OCI-M2 (cell line): Measurements from ENCODE around the gene MYOM3.

Experiments used
- DNase-seq: peaks from one replicate; lab custom pipeline; 2025; ENCODE audit not compliant: unreplicated experiment; lab: John Stamatoyannopoulos, UW

MYOM3 gene

GRCh38 chr1:24096739-24097103 is 15.2 kb downstream of the MYOM3 start:
- DNase-seq = no peak

- no peak for DNase-seq
Measured at GRCh38 chr1:24096009-24096738, 15.8 kb downstream of the MYOM3 start.

DNA sequence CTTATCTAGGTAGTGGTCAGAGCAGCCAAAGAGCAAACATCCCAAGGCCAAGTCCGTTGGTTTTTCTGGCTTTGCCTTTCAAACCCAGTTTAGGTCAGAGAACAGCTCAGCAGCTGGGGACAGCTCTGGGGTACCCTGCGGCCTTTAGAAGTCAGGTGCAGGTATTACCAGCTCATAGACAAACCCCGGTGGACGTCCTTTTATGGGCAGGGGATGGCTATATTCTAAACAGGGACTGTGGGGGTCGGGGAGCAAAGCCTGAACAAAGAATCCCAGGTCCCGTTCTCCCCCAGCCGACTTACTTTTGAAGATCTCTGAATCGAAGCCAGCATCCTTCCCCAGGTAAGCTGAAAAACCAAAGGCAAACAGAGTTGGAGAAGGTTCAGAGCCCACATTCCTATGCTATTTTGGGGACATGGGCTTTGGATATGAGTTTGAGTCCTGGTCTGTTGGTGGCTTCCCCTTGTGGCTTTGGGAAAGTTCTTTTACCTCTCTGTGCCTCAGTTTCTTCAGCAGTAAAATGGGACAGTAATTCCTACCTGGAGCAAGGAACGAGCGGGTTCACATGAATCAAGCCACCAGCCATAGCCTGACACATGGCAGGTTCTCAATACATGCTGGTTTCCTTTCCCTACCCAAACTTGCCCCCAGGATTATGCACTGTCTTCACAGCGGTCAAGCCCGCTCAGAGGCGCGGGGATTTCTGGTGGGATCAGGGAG is 16.6 kb downstream of the MYOM3 start:
- DNase-seq = no peak

DNA sequence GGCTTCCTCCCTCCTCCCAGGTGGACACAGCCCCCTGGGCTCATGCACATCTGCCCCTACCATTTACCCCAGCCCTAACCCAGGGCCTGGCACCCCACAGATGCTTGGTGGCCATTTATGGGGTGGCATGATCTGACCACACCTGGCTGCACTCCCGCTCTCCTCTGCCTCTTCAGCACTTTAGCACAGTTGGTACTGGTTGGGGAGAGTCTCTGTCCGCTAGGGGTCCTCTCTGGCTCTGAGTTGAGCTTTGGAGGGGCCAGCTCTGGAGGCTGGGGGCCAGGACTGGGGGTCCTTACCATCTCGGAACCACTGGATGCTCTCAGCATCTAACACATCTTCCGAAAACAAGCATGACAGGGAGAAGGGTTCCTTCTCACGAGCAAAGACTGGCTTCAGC is 17.4 kb downstream of the MYOM3 start:
- no peak for DNase-seq

GRCh38 chr1:24093732-24094131 is 18.2 kb downstream of the MYOM3 start:
- no peak for DNase-seq

DNA sequence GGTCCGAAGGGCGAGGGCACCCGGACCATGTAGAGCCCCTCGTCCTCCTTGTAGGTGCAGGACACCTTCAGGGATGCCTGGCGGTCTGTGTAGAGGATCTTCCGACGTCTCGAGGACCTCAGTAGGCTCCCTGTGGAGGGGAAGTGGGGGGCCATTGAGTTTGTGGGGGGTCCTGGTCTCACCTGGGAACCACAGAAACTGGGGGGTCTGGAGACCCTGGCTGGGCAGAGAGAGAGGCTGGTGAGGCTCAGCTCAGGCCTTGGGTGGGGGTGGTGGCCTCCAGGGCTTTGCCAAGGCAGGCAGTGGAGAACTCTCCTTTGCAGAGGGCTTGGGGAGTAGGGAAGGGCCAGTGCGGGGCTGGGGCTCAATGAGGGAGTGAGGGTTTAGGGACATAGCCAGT is 19.0 kb downstream of the MYOM3 start:
- no peak for DNase-seq

GRCh38 chr1:24091971-24092482 is 19.9 kb downstream of the MYOM3 start:
- no peak for DNase-seq

GRCh38 chr1:24090736-24091135 is 21.2 kb downstream of the MYOM3 start:
- DNase-seq = no peak

- DNase-seq = no peak
Measured at GRCh38 chr1:24089743-24090555, 22.0 kb downstream of the MYOM3 start.

GRCh38 chr1:24089027-24089742 is 22.8 kb downstream of the MYOM3 start:
- no peak for DNase-seq

DNA sequence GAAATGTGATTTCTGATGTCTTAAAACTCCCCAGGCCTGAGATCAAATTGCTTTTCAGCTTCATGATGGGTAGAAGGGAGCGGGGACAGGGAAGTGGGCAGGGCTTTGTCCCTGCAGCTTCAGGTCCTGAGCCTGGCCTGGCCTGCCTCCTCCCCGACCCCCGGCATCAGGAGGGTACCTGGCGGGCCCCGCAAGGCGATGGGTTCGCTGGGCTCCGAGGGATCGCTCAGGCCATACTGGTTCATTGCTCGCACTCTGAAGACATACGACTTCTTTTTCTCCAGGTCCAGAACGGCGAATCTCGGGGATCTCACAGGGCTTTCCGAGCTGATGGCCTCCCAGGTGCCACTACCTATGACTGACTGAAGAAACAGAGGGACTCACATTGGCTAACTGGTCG is 25.5 kb downstream of the MYOM3 start:
- no peak for DNase-seq

- no peak for DNase-seq
Measured at GRCh38 chr1:24085546-24085945, 26.4 kb downstream of the MYOM3 start.

GRCh38 chr1:24085007-24085406 is 26.9 kb downstream of the MYOM3 start:
- no peak for DNase-seq

DNA sequence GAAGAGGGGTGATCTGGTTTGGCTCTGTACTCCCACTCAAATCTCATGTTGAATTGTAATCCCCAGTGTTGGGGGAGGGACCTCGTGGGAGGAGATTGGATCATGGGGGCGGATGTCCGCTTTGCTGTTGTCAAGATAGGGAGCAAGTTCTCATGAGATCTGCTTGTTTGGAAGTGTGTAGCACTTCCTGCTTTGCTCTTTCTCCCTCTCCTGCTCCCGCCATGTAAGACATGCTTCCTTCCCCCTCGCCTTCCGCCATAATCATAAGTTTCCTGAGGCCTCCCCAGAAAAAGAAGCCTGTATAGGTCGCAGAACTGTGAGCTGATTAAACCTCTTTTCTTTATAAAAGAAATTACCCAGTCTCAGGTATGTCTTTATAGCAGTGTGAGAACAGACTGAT is 27.9 kb downstream of the MYOM3 start:
- no peak for DNase-seq

DNA sequence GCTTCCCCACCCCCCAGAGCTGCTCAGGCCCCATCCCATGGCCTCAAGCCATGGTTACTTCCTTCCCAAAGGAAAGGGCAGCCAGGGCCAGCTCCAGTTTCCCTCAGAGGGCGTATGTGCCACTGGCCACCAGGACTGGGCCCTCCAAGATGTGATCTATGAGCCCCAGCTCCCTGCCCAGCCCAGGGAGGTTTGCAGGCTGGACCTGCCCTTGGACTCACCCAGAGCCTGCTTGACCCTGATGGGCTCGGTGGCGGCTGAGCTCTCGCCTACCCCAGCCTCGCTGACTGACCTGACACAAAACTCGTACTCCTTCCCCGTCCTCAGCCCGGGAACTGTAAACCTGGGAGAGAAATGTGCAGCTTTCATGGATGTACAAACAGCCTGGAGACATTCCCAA is 29.6 kb downstream of the MYOM3 start:
- no peak for DNase-seq

DNA sequence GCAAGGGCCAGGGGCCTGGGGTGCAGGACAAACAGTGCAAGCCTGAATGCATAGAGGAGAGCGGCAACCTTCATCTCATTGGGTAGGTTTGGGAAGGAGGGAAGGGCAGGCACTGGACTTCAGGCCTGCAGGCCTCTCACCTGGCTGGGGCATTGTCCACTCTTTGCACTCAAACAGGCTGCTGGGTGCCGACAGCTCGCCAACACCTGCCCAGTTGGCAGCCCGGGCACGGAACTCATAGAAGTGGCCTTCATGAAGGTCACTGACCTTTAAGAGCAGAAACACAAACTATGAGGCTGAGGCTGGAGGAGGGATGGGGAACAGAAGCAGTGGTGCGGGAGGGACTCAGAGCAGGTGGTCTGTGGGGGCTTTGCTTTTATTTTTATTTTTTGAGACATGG is 30.7 kb downstream of the MYOM3 start:
- no peak for DNase-seq

GRCh38 chr1:24080131-24080530 is 31.8 kb downstream of the MYOM3 start:
- DNase-seq = no peak

- no peak for DNase-seq
Measured at GRCh38 chr1:24077278-24077978, 34.5 kb downstream of the MYOM3 start.

DNA sequence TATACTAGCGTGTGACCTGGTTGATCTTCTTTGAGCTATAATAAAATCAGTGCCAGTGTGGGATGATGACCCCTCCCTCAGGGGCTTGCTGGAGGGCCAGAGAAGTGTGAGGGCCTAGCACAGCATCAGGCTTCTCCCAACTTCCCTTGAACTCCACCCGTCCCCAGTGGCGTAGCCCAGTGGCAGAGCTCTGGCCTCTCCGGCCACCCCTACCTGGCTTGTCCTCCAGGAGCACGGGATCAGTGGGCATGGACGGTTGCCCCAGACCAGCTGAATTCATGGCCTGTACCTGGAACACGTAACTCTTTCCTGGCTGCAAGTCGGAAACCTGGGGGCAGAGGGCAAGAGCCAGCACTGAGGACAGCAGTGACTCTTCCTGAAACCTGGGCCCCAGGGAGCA is 36.0 kb downstream of the MYOM3 start:
- DNase-seq = no peak

DNA sequence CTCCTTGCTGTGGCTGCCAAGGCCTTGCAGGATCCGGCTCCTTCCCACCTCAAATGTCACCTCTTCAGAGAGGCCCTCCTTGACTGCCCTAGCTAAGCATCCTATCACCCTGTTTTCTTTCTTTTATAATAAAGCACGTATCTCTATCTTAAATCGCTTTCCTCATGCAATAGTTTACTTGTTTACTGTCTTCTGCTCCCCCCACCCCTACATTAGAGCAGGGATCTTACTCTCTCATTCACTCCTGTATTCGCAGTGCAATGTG is 36.4 kb downstream of the MYOM3 start:
- no peak for DNase-seq
